ENCODE measurements around the gene MAPK8IP2.
"Not testable (repeated sequence)": the region's sequence is repeated elsewhere in the genome, so short reads cannot be mapped to it uniquely, and the experiment has no call there.

Gene MAPK8IP2

GRCh38 chr22:50635591-50635990 lies 35.0 kb downstream of the MAPK8IP2 start:
- no peak for DNase-seq (ENCODE audit: low spot score)

DNA sequence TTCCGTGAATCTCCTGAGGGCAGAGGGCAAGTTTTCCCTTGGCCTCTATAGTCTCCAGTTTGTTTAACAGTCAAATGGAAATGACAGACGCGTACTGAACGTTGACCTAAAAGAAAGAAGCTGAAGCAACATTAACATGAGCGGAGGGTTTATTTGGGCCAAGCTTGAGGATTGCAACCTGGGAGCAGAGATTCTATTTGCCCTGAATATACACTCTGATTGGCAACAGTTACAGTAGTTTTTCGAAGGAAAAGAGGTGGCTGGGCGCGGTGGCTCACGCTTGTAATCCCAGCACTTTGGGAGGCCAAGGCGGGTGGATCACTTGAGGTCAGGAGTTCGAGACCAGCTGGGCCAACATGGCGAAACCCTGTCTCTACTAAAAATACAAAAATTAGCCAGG lies 39.7 kb downstream of the MAPK8IP2 start:
- DNase-seq (ENCODE audit: low spot score), result not testable (repeated sequence)

- DNase-seq (ENCODE audit: low spot score), result no peak
Measured at GRCh38 chr22:50640857-50641647, 40.5 kb downstream of the MAPK8IP2 start.

GRCh38 chr22:50641696-50642607 lies 41.4 kb downstream of the MAPK8IP2 start:
- DNase-seq (ENCODE audit: low spot score), result peak; percentile 45

GRCh38 chr22:50643021-50643820 lies 42.6 kb downstream of the MAPK8IP2 start:
- not testable (repeated sequence) for DNase-seq (ENCODE audit: low spot score)

DNA sequence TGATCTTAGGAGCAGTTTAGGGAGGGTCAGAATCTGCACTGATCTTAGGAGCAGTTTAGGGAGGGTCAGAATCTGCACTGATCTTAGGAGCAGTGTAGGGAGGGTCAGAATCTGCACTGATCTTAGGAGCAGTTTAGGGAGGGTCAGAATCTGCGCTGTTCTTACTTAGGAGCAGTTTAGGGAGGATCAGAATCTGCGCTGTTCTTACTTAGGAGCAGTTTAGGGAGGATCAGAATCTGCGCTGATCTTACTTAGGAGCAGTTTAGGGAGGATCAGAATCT lies 43.2 kb downstream of the MAPK8IP2 start:
- DNase-seq (ENCODE audit: low spot score), result not testable (repeated sequence)

GRCh38 chr22:50653256-50653655 lies 52.7 kb downstream of the MAPK8IP2 start:
- DNase-seq (ENCODE audit: low spot score), result no peak

DNA sequence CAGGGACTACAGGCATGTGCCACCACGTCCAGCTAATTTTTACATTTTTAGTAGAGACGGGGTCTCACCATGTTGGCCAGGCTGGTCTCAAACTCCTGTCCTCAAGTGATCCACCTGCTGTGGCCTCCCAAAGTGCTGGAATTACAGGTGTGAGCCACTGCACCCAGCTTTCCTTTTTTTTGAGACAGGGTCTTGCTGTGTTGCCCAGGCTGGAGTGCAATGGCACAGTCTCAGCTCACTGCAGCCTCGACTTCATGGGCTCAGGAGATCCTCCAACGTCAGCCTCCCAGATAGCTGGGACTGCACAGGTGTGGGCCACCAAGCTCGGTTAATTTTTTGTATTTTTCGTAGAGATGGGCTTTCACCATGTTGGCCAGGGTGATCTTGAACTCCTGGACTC lies 54.1 kb downstream of the MAPK8IP2 start:
- not testable (repeated sequence) for DNase-seq (ENCODE audit: low spot score)

DNA sequence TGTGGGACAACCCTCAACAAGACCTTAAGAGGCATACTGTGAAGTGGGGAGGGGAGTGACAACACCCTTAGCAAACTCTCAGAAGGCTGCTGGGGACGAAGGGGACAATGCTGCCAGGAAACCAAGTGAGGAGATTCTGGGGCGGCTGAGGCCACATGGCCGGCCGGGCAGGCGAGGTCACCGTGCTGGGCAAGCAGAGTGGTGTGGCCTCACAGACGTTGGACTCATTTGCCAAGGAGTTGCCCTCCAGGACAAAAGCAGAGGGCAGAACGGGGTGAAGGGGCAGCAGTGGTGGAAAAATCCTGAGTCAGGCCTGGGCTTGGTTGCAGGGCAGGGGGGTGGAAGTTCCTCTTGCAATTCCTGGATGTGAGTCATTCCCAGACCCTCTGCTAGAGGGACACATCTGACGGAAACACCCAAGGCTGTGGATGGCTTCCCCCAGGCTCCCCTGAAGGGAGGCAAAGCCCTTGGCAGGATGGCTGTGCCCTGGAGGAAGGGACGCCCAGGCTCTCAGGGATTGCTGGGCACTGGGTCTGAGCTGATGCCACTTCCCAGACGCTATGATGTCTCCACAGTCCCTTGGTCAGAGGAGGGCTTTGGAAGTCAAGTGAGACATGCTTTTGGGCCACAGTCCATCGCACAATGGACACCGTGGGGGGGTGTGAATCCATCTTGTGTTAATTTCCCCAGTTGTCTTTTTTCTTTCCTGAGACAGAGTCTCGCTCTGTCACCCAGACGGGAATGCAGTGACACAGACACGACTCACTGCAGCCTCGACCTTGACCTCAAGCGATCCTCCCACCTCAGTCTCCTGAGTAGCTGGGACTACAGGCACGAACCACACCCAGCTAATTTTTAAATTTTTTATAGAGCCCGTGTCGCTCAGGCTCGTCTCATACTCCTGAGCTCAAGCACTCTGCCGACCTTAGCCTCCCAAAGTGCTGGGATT lies 55.8 kb downstream of the MAPK8IP2 start:
- peak; percentile 79 for DNase-seq (ENCODE audit: low spot score)

GRCh38 chr22:50657925-50658324 lies 57.3 kb downstream of the MAPK8IP2 start:
- DNase-seq (ENCODE audit: low spot score), result no peak

DNA sequence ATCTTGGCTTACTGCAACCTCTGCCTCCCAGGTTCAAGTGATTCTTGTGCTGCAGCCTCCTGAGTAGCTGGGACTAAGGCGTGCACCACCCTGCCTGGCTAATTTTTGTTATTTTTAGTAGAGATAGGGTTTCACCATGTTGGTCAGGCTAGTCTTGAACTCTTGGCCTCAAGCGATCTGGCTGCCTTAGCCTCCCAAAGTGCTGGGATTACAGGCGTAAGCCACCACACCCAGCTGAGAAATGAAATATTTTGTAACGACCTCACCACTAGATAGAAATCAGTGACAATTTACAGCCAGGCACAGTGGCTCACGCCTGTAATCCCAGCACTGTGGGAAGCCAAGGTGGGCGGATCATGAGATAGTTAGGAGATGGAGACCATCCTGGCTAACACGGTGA lies 59.1 kb downstream of the MAPK8IP2 start:
- DNase-seq (ENCODE audit: low spot score), result not testable (repeated sequence)

DNA sequence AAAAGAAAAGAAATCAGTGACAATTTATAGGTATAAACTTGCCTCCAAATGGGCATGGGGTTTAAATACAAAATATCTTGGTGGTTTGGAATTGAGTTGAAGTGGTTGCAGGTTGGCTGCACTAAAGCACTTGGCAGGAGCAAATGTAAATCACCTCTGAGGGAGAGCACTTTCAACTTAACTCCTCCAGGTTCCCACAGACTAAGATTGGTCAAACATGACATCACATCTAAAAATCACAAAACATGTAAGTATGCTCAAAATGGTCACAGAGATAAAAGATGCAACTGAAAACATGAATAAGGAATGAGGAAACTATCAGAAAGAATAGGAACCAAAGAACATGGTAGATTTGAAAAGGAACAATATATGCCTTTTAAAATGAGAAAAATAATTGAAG lies 59.7 kb downstream of the MAPK8IP2 start:
- DNase-seq (ENCODE audit: low spot score), result no peak
